NCI-H1048 (cell line): ENCODE results near the gene ARHGAP15.

Experiments
- DNase-seq: peaks from one replicate; lab custom pipeline; 2025; lab: John Stamatoyannopoulos, UW

The ARHGAP15 gene

DNA sequence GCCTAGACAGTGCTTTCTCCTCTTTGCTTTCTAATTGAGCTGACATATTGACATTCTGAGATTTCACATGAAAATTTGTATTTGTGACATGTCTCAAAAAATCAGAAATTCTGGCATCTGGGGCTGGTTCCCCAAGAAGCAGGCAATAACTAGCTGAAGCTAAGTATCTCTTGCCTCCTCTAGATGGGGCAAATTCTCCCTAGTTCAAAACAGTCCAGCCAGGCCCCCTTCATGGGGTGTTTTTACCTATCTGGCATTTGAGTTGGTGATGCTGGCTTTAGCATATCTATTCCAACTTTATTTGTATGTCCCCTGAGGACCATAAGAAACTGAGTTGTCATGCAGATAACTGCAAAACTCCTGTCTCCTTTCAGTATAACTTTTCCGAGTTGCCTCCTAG lies 39.9 kb downstream of the ARHGAP15 start:
- no peak for DNase-seq

- no peak for DNase-seq
Observed at GRCh38 chr2:143171817-143172216, 42.6 kb downstream of the ARHGAP15 start.

DNA sequence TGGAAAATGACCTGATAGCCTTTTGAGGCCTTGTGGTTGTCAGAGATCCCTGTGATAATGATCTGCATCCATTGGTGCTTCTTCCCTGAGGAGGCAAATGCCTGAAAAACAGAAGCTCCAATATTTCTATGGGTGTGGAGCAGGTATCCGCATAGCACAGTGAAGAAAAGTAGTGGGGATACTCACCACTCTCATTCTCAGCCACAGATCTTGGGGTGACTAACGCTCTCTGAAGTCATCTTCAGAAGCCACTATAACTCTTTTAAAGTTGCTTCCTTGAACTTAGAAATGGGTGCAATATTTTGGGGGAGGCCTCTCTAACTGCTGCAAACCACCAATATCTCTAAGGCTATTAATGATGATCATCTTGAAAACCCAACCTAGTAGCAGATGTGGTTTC lies 46.2 kb downstream of the ARHGAP15 start:
- DNase-seq = no peak

DNA sequence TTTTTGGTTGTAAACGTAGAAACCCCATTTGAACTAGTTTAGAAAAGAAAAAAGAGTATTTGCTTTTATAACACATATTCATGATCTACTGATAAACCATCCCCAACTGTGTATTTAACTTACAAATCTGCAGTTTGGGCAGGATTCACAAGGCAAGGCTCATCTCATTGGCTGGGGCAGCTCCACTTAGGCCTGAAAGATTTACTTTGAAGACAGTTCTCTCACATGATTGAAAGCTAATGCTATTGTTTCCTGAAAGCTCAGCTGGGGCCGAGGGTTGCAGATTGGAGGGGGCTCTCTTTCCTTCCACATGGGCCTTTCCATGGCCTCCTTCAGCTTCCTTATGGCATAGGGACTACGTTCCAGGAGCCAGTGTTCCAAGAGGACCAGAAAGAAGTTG lies 47.4 kb downstream of the ARHGAP15 start:
- DNase-seq = no peak

DNA sequence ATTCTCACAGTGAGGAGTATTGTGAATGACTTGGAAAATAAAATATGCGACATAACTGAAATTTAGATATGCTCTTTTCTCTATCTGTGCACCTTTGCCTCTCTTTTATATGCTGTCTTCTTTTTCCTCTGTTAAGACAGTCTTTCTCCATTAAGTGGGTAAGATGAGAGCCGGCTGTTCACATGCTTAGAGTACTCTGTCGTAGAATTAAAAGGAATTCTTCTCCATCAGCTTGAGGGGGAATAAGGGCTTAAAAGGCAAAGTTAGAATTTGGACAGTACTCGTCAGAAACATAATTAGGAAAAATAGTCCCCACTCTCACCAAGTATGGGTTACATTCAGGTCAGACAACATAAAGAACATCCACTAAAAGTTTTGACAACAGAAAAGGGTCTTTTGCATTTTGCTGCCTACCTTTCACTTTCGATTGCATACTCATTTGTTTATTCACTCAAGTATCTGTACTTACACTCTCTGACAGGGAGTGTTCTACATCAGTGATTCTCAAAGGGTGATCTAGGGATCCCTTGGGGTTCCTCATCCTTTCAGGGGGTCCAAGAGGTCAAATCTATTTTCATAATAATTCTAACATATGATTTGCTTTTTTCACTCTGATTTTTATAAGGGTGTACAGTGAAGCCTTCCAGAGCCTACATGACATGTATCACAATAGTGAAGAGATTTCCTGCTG lies 48.0 kb downstream of the ARHGAP15 start:
- no peak for DNase-seq

GRCh38 chr2:143181494-143181893 lies 52.3 kb downstream of the ARHGAP15 start:
- DNase-seq = no peak

GRCh38 chr2:143182649-143183048 lies 53.4 kb downstream of the ARHGAP15 start:
- DNase-seq = no peak

DNA sequence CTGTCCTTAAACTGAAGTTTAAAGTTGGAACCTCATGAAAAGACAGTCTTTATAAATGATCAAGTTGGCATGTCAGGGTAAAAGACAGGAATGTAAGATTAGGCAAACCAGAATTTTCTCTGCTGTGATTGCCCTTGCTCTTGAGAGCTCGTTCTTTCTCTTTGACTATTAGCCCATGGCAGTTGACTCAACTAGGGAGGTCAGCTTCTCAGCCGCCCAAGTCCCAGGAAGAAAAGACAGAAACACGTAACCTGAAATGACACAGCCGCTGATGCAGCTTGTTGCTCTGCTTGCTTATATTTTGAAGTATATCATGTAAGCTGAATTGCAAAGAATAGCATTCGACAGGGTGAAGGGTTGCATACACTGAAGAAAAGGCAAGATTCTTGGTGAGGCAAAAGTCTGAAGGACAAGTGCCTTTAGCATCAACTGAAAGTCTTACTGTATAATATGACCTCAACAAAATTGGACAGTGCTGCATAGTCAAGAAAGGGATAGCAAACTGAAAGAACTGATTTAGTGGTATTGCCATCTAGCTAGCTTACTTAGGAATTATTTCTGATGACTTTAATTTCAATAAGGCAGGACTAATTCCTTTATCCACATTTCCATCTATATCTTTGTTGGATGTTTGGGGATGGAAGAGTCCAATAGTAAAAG lies 54.7 kb downstream of the ARHGAP15 start:
- no peak for DNase-seq

DNA sequence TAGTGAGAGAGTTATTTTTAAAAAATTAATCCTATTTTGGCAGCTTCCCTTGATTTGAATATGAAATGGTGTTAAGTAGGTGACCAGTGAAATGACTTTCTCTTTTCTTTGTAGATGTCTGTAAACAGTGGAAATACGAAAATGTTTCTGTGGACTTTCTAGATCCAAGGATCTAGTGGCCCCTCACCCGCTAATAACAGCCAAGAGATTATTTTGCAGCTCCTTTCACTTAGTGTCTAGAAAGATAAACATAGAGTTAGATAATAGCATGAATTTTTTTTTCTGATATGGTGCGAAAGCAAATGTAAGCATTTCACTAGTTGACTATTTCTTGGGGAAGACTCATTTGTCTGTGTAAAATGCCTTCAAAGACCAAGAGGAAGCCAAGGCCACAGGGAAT lies 57.7 kb downstream of the ARHGAP15 start:
- no peak for DNase-seq

DNA sequence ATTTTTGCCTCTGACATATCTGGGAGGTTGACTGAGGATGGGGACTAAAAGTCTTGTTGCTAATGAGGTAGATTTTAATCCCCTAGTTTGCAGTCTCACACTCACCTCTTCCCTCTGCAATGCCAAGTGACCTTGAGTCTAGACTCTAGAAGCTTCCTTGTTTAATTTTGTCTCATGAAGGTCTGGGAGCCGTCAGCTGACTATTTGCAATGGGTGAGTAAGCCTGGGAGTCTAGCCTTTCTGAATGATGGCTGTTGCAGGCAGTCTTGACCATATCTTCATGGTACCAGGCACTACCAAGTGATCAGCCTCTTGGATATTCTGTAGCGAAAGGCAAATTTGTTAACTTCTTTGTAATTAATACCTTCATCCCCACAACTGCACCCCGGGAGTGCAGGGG lies 61.2 kb downstream of the ARHGAP15 start:
- no peak for DNase-seq

GRCh38 chr2:143192106-143192505 lies 62.9 kb downstream of the ARHGAP15 start:
- DNase-seq = no peak

- no peak for DNase-seq
Observed at GRCh38 chr2:143192716-143193115, 63.5 kb downstream of the ARHGAP15 start.

DNA sequence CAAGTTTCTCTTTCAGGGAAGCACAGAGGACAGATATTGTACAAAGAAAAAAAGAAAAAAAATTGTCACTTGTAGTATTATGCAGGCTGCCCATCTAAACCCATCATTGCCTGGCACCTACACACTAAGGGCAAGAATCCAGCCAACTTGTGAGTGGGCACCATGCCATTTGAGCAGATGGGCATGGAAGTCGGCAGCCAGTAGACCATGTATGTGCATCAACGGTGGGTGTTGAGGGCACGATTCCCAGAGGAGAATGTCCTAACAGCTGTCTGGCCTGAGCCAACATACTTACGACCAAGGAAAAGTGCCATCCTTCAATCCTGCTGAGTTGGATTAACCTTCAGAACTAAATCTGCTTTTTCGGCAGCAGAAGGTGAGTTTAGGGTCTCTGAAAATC lies 63.9 kb downstream of the ARHGAP15 start:
- DNase-seq = no peak

- no peak for DNase-seq
Observed at GRCh38 chr2:143195511-143195910, 66.3 kb downstream of the ARHGAP15 start.

- no peak for DNase-seq
Observed at GRCh38 chr2:143204062-143204461, 74.8 kb downstream of the ARHGAP15 start.

GRCh38 chr2:143205106-143205764 lies 76.0 kb downstream of the ARHGAP15 start:
- no peak for DNase-seq

- DNase-seq = no peak
Observed at GRCh38 chr2:143209570-143210445, 80.6 kb downstream of the ARHGAP15 start.

DNA sequence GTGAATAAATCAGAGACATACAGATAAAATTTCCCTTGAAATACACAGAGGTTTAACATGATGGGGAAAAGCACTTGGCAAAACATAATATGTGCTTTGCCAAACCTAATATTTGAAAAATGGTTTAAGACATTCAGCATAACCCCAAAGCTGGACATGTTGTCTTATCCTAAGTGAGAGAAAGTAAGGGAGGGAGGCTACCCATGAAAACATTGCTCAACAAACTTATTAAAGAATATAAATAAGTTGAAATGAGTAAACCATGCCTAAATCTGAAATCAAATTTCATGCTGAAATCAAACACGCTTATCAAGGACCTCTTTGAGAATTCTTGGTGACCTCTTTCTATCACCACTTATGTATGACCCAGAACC lies 81.2 kb downstream of the ARHGAP15 start:
- no peak for DNase-seq

GRCh38 chr2:143217512-143218115 lies 88.4 kb downstream of the ARHGAP15 start:
- DNase-seq = no peak

DNA sequence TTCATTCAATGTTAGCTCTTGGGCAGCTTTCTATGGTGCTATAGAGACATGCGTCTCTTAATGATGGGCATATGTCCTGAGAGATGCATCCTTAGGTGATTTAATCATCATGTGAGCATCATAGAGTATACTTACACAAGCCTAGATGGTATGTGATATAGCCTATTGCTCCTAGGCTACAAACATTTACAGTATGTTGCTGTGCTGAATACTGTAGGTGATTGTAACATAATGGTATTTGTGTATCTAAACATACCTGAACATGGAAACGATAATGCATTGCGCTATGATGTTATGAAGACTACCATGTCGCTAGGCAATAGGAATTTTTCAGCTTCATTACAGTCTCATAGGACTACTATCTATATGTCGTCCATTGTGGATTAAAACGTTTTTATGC lies 89.4 kb downstream of the ARHGAP15 start:
- no peak for DNase-seq

- DNase-seq = no peak
Observed at GRCh38 chr2:143219266-143219665, 90.0 kb downstream of the ARHGAP15 start.

DNA sequence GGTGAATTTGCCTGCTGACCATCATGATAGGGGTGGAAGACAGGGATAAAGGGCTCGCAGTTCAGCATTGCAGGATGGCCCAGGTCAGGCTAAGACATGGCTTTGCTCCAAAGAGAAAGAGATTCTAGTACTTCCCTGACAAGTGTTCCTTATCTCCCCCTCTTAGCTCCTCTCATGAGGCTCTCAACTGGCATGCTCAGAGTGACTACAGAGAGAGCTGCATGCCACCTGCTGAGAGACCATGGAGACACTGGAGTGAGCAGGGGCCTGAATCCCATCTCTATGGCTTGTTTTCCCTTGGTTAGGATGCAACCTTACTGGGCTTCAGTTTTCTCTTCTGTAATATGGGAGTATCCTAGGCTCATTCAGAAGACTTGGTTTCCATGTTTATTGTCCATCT lies 94.3 kb downstream of the ARHGAP15 start:
- DNase-seq = no peak
